Measurements from ENCODE around the gene TOX4.

DNA sequence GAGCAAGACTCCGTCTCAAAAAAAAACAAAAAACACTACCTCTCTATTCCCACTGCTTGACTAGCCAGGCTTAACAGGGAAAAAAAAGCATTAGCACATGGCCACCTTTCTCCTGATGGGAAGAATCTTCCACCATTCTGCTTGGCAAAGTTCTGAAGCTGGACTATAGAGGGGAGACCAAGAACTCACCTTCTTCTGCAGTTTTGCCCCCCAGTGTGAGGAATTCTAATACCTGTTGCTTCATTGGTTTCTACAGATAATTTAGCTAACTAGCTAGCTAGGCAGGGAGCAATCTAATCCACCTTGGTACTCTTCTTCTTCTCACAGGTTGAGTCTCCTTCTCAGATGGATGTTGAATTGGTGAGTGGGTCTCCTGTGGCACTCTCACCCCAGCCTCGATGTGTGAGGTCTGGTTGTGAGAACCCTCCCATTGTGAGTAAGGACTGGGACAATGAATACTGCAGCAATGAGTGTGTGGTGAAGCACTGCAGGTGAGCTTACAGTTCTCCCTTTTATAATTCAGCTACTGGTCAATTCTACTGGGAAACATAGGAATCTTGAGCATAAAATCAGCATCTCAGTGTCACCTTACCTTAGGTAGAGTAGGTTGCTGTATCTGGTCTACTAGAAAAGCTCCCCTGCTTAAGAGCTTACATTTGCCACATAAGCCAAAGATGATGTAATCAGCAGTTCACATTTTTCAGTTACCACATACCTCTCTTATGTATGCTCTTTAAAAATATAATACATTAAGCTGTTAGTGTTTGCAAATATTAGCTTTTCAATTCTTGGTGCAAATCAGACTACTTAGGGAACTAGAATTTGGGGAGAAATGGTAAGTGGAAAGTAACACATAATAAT lies 18.1 kb downstream of the TOX4 start:
- TF ChIP-seq, protein P1, sequence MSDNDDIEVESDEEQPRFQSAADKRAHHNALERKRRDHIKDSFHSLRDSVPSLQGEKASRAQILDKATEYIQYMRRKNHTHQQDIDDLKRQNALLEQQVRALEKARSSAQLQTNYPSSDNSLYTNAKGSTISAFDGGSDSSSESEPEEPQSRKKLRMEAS (IDR thresholded peaks at IDR 0.05), result no peak
- TF ChIP-seq EP300 (IDR thresholded peaks at IDR 0.05; ENCODE audit: borderline replicate concordance) (no peak), EGR1 (IDR thresholded peaks at IDR 0.05) (no peak), REST (IDR thresholded peaks at IDR 0.05; ENCODE audit: low read depth) (no peak), CREB1 (IDR thresholded peaks at IDR 0.05; ENCODE audit: low read depth) (no peak), USF1 (IDR thresholded peaks at IDR 0.05) (no peak), TAF1 (IDR thresholded peaks at IDR 0.05; ENCODE audit: low read depth) (no peak), NFIC (IDR thresholded peaks at IDR 0.05) (no peak), TCF12 (IDR thresholded peaks at IDR 0.05; ENCODE audit: low read depth) (no peak), RAD21 (IDR thresholded peaks at IDR 0.05; ENCODE audit: low read depth) (no peak), CEBPB (IDR thresholded peaks at IDR 0.05) (no peak), ZBTB7A (IDR thresholded peaks at IDR 0.05; ENCODE audit: low read depth) (no peak), FOXM1 (IDR thresholded peaks at IDR 0.05; ENCODE audit: borderline replicate concordance, low read depth) (no peak), TEAD4 (IDR thresholded peaks at IDR 0.05) (no peak)

Data from Ishikawa (cell line).